ENCODE data around the gene PGBD5.

Gene PGBD5

GRCh38 chr1:230379462-230379861 is 46.7 kb downstream of the PGBD5 start:
- in situ Hi-C loops (cut with HindIII; ENCODE audit: low sequenced_read_pairs), result no loop called here

- in situ Hi-C loops (cut with HindIII; ENCODE audit: low sequenced_read_pairs), result no loop called here
Measured at GRCh38 chr1:230377851-230378250, 48.3 kb downstream of the PGBD5 start.

GRCh38 chr1:230377324-230377723 is 48.8 kb downstream of the PGBD5 start:
- in situ Hi-C loops (cut with HindIII; ENCODE audit: low sequenced_read_pairs), result no loop called here

GRCh38 chr1:230376296-230376695 is 49.8 kb downstream of the PGBD5 start:
- in situ Hi-C loops (cut with HindIII; ENCODE audit: low sequenced_read_pairs), result no loop called here

GRCh38 chr1:230375780-230376179 is 50.4 kb downstream of the PGBD5 start:
- in situ Hi-C loops (cut with HindIII; ENCODE audit: low sequenced_read_pairs), result no loop called here

- in situ Hi-C loops (cut with HindIII; ENCODE audit: low sequenced_read_pairs), result no loop called here
Measured at GRCh38 chr1:230375147-230375546, 51.0 kb downstream of the PGBD5 start.

- in situ Hi-C loops (cut with HindIII; ENCODE audit: low sequenced_read_pairs), result no loop called here
Measured at GRCh38 chr1:230371923-230372703, 54.0 kb downstream of the PGBD5 start.

- in situ Hi-C loops (cut with HindIII; ENCODE audit: low sequenced_read_pairs), result no loop called here
Measured at GRCh38 chr1:230370109-230370508, 56.0 kb downstream of the PGBD5 start.

- in situ Hi-C loops (cut with HindIII; ENCODE audit: low sequenced_read_pairs), result no loop called here
Measured at GRCh38 chr1:230368871-230369270, 57.3 kb downstream of the PGBD5 start.

- in situ Hi-C loops (cut with HindIII; ENCODE audit: low sequenced_read_pairs), result no loop called here
Measured at GRCh38 chr1:230368363-230368762, 57.8 kb downstream of the PGBD5 start.

- in situ Hi-C loops (cut with HindIII; ENCODE audit: low sequenced_read_pairs), result no loop called here
Measured at GRCh38 chr1:230366504-230366915, 59.6 kb downstream of the PGBD5 start.

- in situ Hi-C loops (cut with HindIII; ENCODE audit: low sequenced_read_pairs), result no loop called here
Measured at GRCh38 chr1:230365723-230366307, 60.3 kb downstream of the PGBD5 start.

- in situ Hi-C loops (cut with HindIII; ENCODE audit: low sequenced_read_pairs), result no loop called here
Measured at GRCh38 chr1:230362949-230363348, 63.2 kb downstream of the PGBD5 start.

GRCh38 chr1:230361941-230362340 is 64.2 kb downstream of the PGBD5 start:
- in situ Hi-C loops (cut with HindIII; ENCODE audit: low sequenced_read_pairs), result no loop called here

- in situ Hi-C loops (cut with HindIII; ENCODE audit: low sequenced_read_pairs), result no loop called here
Measured at GRCh38 chr1:230359992-230360668, 66.0 kb downstream of the PGBD5 start.

GRCh38 chr1:230356869-230357794 is 69.0 kb downstream of the PGBD5 start:
- in situ Hi-C loops (cut with HindIII; ENCODE audit: low sequenced_read_pairs), result no loop called here

- in situ Hi-C loops (cut with HindIII; ENCODE audit: low sequenced_read_pairs), result no loop called here
Measured at GRCh38 chr1:230356190-230356589, 69.9 kb downstream of the PGBD5 start.

GRCh38 chr1:230355594-230355993 is 70.5 kb downstream of the PGBD5 start:
- in situ Hi-C loops (cut with HindIII; ENCODE audit: low sequenced_read_pairs), result no loop called here

GRCh38 chr1:230355128-230355527 is 71.0 kb downstream of the PGBD5 start:
- in situ Hi-C loops (cut with HindIII; ENCODE audit: low sequenced_read_pairs), result no loop called here

- in situ Hi-C loops (cut with HindIII; ENCODE audit: low sequenced_read_pairs), result no loop called here
Measured at GRCh38 chr1:230354005-230354404, 72.1 kb downstream of the PGBD5 start.

- in situ Hi-C loops (cut with HindIII; ENCODE audit: low sequenced_read_pairs), result no loop called here
Measured at GRCh38 chr1:230352537-230352936, 73.6 kb downstream of the PGBD5 start.

Data from DLD1 (cell line).